ENCODE measurements around the gene USP5. TPM values are rescaled to one million over a fixed set of nuclear protein-coding genes. Genes with fewer than 3 reads are reported as not detected.
A peak's percentile ranks its signal among the peaks of the same experiment; 100 is the strongest.

Gene USP5
- total and polyA plus RNA-seq, 7 donors = 25.4 to 51.5 (median 41.1) TPM

- Histone ChIP-seq H3K27me3 (no peaks in the 10 kb centered on the region), H3K4me3 (peak within 1 kb of the TSS; percentile 69 to 97 (median 82)), H3K36me3 (peaks cover 0 to 18% (median 6%) of the 10 kb centered on the region in 4 donors), H3K4me1 (peaks cover 3 to 52% (median 35%) of the 10 kb centered on the region in 4 donors), H3K9me3 (no peaks in the 10 kb centered on the region), H3K27ac (peak within 1 kb of the TSS; percentile 80 to 91 (median 86))
- no peak for TF ChIP-seq EP300 (IDR thresholded peaks at IDR 0.05)
- TF ChIP-seq POLR2AphosphoS5 (IDR thresholded peaks at IDR 0.05) = peak in 2 of 4 donors; percentile 26 to 54
- TF ChIP-seq CTCF (IDR thresholded peaks at IDR 0.05) = no peak
- intact Hi-C loops (cut with DNase I) = loop anchor here (5.0 kb wide), 2 partner anchors 61 to 211 kb away; partner anchors contain the start of gene PTMS
- no peak for DNase-seq
- 1 to 2% methylated on average over 59 to 60 of the region's 60 CpGs for WGBS, 2 donors
Measured at GRCh38 chr12:6827982-6828780, 23.8 kb upstream of the USP5 start, which contains the start of gene P3H3. Gene P3H3 (plus strand): TSS chr12:6828407. CDS start chr12:6828441, 34 bp downstream.

- Histone ChIP-seq H3K4me1 (peaks cover 3 to 56% (median 38%) of the 10 kb centered on the region in 4 donors), H3K27ac (peak overlapping the region; percentile 80 to 91 (median 86)), H3K36me3 (peaks cover 0 to 24% (median 6%) of the 10 kb centered on the region in 4 donors), H3K9me3 (no peaks in the 10 kb centered on the region), H3K27me3 (no peaks in the 10 kb centered on the region), H3K4me3 (peak overlapping the region; percentile 69 to 97 (median 82))
- intact Hi-C loops (cut with DNase I) = loop anchor here (5.0 kb wide), 2 partner anchors 62 to 212 kb away; partner anchors contain the start of gene PTMS
- TF ChIP-seq POLR2AphosphoS5 (IDR thresholded peaks at IDR 0.05) = peak in 3 of 4 donors; percentile 50 to 65 (median 50)
- TF ChIP-seq CTCF (IDR thresholded peaks at IDR 0.05) = no peak
- WGBS, 2 donors = 1% methylated on average over 71 of the region's 71 CpGs
- DNase-seq = peak; percentile 84
Measured at GRCh38 chr12:6828781-6829535, 23.0 kb upstream of the USP5 start.

- H3K4me1 ChIP-seq = peaks cover 3 to 56% (median 38%) of the 10 kb centered on the region in 4 donors
- TF ChIP-seq EP300 (IDR thresholded peaks at IDR 0.05) (no peak), POLR2A (IDR thresholded peaks at IDR 0.05) (no peak), POLR2AphosphoS5 (IDR thresholded peaks at IDR 0.05) (no peak), CTCF (IDR thresholded peaks at IDR 0.05) (peak in 1 of 4 experiments; percentile 21)
- no peaks in the 10 kb centered on the region for H3K9me3 ChIP-seq
- H3K4me3 ChIP-seq = peak overlapping the region; percentile 69 to 97 (median 82)
- no peak for DNase-seq
- WGBS, 2 donors = 19 to 49% methylated on average over 19 of the region's 19 CpGs
- H3K27me3 ChIP-seq = no peaks in the 10 kb centered on the region
- intact Hi-C loops (cut with DNase I) = loop anchor here (5.0 kb wide), 2 partner anchors 62 to 212 kb away; partner anchors contain the start of gene PTMS
- H3K27ac ChIP-seq = peak overlapping the region; percentile 80 to 91 (median 86)
- peaks cover 0 to 31% (median 6%) of the 10 kb centered on the region in 4 donors for H3K36me3 ChIP-seq
Measured at GRCh38 chr12:6829536-6830220, 22.3 kb upstream of the USP5 start.

GRCh38 chr12:6830286-6830890 lies 21.6 kb upstream of the USP5 start:
- H3K4me3 ChIP-seq = no peak overlapping the region
- TF ChIP-seq CTCF (IDR thresholded peaks at IDR 0.05) (no peak), POLR2AphosphoS5 (IDR thresholded peaks at IDR 0.05) (no peak), POLR2A (IDR thresholded peaks at IDR 0.05) (no peak), EP300 (IDR thresholded peaks at IDR 0.05) (no peak)
- H3K9me3 ChIP-seq = no peaks in the 10 kb centered on the region
- intact Hi-C loops (cut with DNase I) = no loop called here
- H3K36me3 ChIP-seq = peaks cover 0 to 34% (median 6%) of the 10 kb centered on the region in 4 donors
- no peaks in the 10 kb centered on the region for H3K27me3 ChIP-seq
- WGBS, 2 donors = 72 to 86% methylated on average over 11 of the region's 11 CpGs
- peaks cover 3 to 53% (median 33%) of the 10 kb centered on the region in 4 donors for H3K4me1 ChIP-seq
- DNase-seq = no peak
- H3K27ac ChIP-seq = peak overlapping the region in 2 of 4 donors; percentile 85 to 91
